Neural cell (in vitro differentiated cells): ENCODE data around the gene TM9SF1.

Experiments used
- CTCF ChIP-seq: fragments of 450-650 bp; IDR thresholded peaks from 2 replicates; pipeline ENCODE4 v1.5.1; 2014; ENCODE audit warnings: antibody characterized with exemption, mild to moderate bottlenecking, moderate library complexity; ENCODE audit not compliant: poor library complexity, severe bottlenecking
- EP300 ChIP-seq: fragments of 450-650 bp; conservative IDR thresholded peaks from 2 replicates; pipeline ENCODE4 v1.6.1; 2014; ENCODE audit warnings: antibody characterized with exemption, mild to moderate bottlenecking, moderate library complexity; ENCODE audit not compliant: poor library complexity, severe bottlenecking
- EZH2 ChIP-seq: fragments of 200-600, 300-800 bp; shearing (Covaris generic), sonication (generic); IDR thresholded peaks from 2 replicates; pipeline ENCODE4 v1.6.1; 2014; ENCODE audit warnings: antibody characterized with exemption, low read length, borderline replicate concordance, mild to moderate bottlenecking; ENCODE audit not compliant: insufficient read depth, poor library complexity, severe bottlenecking
- MXI1 ChIP-seq: fragments of 450-650 bp; conservative IDR thresholded peaks from 2 replicates; pipeline ENCODE4 v1.6.1; 2014; ENCODE audit warnings: antibody characterized with exemption, mild to moderate bottlenecking; ENCODE audit not compliant: poor library complexity, severe bottlenecking
- POLR2AphosphoS5 ChIP-seq: IDR thresholded peaks from 2 replicates; pipeline ENCODE4 v1.6.1; 2012
- RAD21 ChIP-seq: fragments of 450-650 bp; conservative IDR thresholded peaks from 2 replicates; pipeline ENCODE4 v1.6.1; 2014; ENCODE audit warnings: antibody characterized with exemption, mild to moderate bottlenecking, moderate library complexity
- SMC3 ChIP-seq: fragments of 450-650 bp; conservative IDR thresholded peaks from 2 replicates; pipeline ENCODE4 v1.6.1; 2014; ENCODE audit warnings: antibody characterized with exemption, mild to moderate bottlenecking, moderate library complexity; ENCODE audit not compliant: poor library complexity
- TAF1 ChIP-seq: IDR thresholded peaks from 2 replicates; pipeline ENCODE4 v1.6.1; 2012; ENCODE audit warnings: low read depth

- no peak for TF ChIP-seq CTCF
- no peak for TF ChIP-seq TAF1
- no peak for TF ChIP-seq POLR2AphosphoS5
- TF ChIP-seq SMC3, result no peak
- no peak for TF ChIP-seq EZH2
- no peak for TF ChIP-seq EP300
- TF ChIP-seq RAD21, result no peak
- no peak for TF ChIP-seq MXI1
These were observed 30.7 kb downstream of the TM9SF1 start for GRCh38 chr14:24164518-24164991.
